Aorta (tissue), 5 donors: Measurements from ENCODE around the gene RAI1. TPM values are rescaled to one million over a fixed set of nuclear protein-coding genes. Genes with fewer than 3 reads are reported as not detected.
A peak's percentile ranks its signal among the peaks of the same experiment; 100 is the strongest.
"Not testable (repeated sequence)": the region's sequence is repeated elsewhere in the genome, so short reads cannot be mapped to it uniquely, and the experiment has no call there.

Experiments used
- ATAC-seq: fragments of 200-7000 bp; cut with Tn5 transposase; one replicate; pipeline ENCODE4 v1.9.1; 2022; ENCODE audit warnings: moderate library complexity; ENCODE audit not compliant: low FRiP score
- DNase-seq, 2 donors: peaks; one replicate each; pipeline ENCODE4 v3.0.0-alpha.2; 2020
- H3K27ac ChIP-seq, 2 donors: one replicate each; pipeline ENCODE4 v1.5.1; 2013; ENCODE audit warnings: low read length in 2 of 2, mild to moderate bottlenecking in 2 of 2, moderate library complexity in 2 of 2, control low read depth in 1 of 2, inconsistent platforms in 1 of 2, low read depth in 1 of 2
- H3K27me3 ChIP-seq, 2 donors: one replicate each; pipeline ENCODE4 v1.6.1; 2013; ENCODE audit warnings: control low read depth in 1 of 2, low read length in 1 of 2, mild to moderate bottlenecking in 1 of 2, moderate library complexity in 1 of 2; ENCODE audit not compliant: insufficient read depth in 2 of 2, control insufficient read depth in 1 of 2
- H3K36me3 ChIP-seq, 2 donors: one replicate each; pipeline ENCODE4 v1.6.1; 2013; ENCODE audit warnings: control low read depth in 1 of 2, low read length in 1 of 2, mild to moderate bottlenecking in 1 of 2; ENCODE audit not compliant: insufficient read depth in 2 of 2, control insufficient read depth in 1 of 2
- H3K4me1 ChIP-seq, 2 donors: one replicate each; pipeline ENCODE4 v1.6.1; 2013; ENCODE audit warnings: low read length in 2 of 2, control low read depth in 1 of 2, mild to moderate bottlenecking in 1 of 2, moderate library complexity in 1 of 2; ENCODE audit not compliant: insufficient read depth in 2 of 2, control insufficient read depth in 1 of 2
- H3K4me3 ChIP-seq, 2 donors: one replicate each; pipeline ENCODE4 v1.5.1; 2013; ENCODE audit warnings: low read length in 2 of 2, control low read depth in 1 of 2, mild to moderate bottlenecking in 1 of 2
- H3K9me3 ChIP-seq: one replicate; pipeline ENCODE4 v1.6.1; 2013; ENCODE audit warnings: mild to moderate bottlenecking, low read length; ENCODE audit not compliant: control insufficient read depth
- WGBS, 2 donors: extraction: QIAGEN DNeasy Blood & Tissue Kit; methylation state at CpG; one replicate each; pipeline ENCODE4 v1.1.7; 2013; 5-methylcytosine and 5-hydroxymethylcytosine counted together
- intact Hi-C, 2 donors: fragments of 100-400 bp; cut with DNase I; formaldehyde crosslinking; loops; one replicate each; pipeline versions ENCODE4 v1.14.2 to v1.15.0; 2022
- polyA plus RNA-seq, 2 donors: library from polyadenylated mRNA; stranded (reverse); fragments of 200-250 nt; gene quantifications; one replicate each; pipeline ENCODE4 v1.2.3, GENCODE V29; 2013
- total RNA-seq, 2 donors: library from RNA; stranded (reverse); fragmentation: NEBNext Ultra II Directional; extraction: Animal tissue kit (Norgen Biotek cat#: 25700); gene quantifications; one replicate each; pipeline ENCODE4 v1.2.1, GENCODE V29; 2021
- donor health status: healthy with polysubstance abuse.
- donor health status: Bipolar disorder and iron deficiency.
- donor health status: DM: no; HTN: no; CAD: no.
- donor health status: DM: no; HTN: no; CAD: no.
- donor health status: DM: yes; HTN: yes; CAD: no.

Gene RAI1
- total and polyA plus RNA-seq, 4 donors: 2.0 to 35.8 (median 15.4) TPM

DNA sequence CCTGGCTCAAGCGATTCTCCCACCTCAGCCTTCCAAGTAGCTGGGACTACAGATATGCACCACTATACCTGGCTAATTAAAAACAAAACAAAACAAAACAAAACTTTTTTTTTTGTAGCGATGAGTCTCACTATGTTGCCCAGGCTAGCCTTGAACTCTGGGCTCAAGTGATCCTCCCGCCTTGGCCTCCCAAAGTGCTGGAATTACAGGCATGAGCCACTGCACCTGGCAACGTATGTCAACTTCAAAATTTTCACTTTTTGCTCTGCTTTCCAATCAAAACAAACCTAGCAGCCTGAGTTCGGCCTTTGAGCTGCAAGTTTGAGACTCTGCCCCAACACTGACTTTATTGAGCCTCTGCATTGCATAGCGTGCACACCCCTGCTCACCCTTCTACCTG is 4.5 kb upstream of the RAI1 start:
- Histone ChIP-seq H3K27me3 (no peaks in the 10 kb centered on the region), H3K27ac (no peak overlapping the region), H3K9me3 (no peaks in the 10 kb centered on the region), H3K4me1 (no peaks in the 10 kb centered on the region), H3K36me3 (no peaks in the 10 kb centered on the region), H3K4me3 (no peak overlapping the region)
- intact Hi-C loops: loop anchor here in 1 of 2 donors (5.0 kb wide), 1 partner anchor 96 kb away; no protein-coding TSS in a partner anchor
- WGBS, 2 donors: 84 to 85% methylated on average over 6 of the region's 6 CpGs
- DNase-seq (no peak), ATAC-seq (no peak)

DNA sequence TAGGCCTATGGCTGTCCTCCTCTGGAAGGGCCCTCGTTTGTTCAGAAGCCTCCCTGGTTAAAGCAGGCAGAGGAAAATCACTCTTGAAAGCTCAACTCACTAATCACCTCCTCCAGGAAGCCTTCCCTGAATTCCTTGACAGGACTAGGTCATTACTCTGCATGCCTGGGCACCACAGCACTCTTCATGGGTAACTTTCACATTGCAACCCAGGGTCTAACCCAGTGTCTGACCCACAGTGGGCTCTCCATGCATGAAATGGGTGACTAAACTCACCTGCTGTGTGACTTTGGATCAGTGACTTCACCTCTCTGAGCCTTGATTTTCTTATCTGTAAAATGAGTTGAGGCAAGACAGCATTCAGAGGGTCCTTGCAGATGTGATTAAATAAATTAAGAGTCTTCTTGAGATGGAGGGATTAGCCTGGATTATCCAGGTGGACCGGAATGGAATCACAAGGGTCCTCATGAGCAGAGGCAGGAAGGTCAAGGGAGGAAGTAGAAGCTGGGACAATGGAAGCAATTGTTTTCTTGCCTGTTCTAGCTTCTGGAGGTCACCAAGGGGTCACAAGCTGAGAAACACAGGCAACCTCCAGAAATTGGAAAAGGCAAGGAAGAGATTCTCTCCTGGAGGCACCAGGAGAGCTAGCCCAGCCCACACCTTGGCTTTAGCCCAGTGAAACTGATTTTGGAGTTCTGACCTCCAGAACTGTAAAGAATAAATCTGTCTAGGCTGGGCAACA is 3.8 kb upstream of the RAI1 start:
- ATAC-seq (no peak), DNase-seq (no peak)
- intact Hi-C loops: loop anchor here in 1 of 2 donors (5.0 kb wide), 1 partner anchor 95 kb away; no protein-coding TSS in a partner anchor
- Histone ChIP-seq H3K27ac (no peak overlapping the region), H3K27me3 (no peaks in the 10 kb centered on the region), H3K36me3 (no peaks in the 10 kb centered on the region), H3K4me1 (no peaks in the 10 kb centered on the region), H3K9me3 (no peaks in the 10 kb centered on the region), H3K4me3 (no peak overlapping the region)
- 76 to 77% methylated on average over 2 of the region's 2 CpGs for WGBS, 2 donors

DNA sequence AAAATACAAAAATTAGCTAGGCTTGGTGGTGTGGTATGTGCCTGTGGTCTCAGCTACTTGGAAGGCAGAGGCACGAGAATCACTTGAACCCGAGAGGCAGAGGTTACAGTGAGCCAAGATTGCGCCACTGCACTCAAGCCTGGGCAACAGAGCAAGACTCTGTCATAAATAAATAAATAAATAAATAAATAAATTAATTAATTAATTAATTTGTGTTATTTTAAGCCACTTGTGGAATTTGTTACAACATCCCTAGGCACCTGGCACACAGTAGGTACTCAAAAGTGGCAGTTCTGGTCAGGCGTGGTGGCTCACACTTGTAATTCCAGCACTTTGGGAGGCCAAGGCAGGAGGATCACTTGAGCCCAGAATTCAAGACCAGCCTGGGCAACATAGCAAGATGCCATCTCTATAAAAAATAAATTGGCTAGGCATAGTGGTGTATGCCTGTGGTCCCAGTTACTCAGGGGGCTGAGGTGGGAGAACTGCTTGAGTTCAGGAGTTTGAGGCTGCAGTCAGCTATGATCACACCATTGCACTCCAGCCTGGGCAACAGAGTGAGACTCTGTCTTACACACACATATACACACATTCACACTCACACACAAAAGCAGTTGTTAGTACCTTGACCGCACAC is 3.1 kb upstream of the RAI1 start:
- not testable (repeated sequence) for ATAC-seq, H3K36me3 ChIP-seq, H3K9me3 ChIP-seq, H3K27ac ChIP-seq, DNase-seq, H3K4me3 ChIP-seq, H3K27me3 ChIP-seq, H3K4me1 ChIP-seq
- intact Hi-C loops: loop anchor here in 1 of 2 donors (5.0 kb wide), 1 partner anchor 94 kb away; no protein-coding TSS in a partner anchor
- 81 to 83% methylated on average over 5 of the region's 5 CpGs for WGBS, 2 donors

DNA sequence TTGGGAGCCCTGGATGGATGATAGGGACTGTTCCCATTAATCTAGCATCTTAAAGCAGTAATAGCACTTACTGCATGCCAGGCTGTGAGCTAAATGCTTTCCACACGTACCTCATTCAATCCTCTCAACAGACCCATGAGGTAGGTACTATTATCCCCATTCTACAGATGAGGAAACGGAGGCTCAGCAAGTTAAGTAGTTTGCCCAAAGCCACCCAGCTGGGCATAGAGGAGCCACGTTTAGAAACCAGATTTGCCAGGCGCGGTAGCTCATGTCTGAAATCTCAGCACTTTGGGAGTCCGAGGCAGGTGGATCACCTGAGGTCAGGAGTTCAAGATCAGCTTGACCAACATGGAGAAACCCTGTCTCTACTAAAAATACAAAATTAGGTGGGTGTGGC is 2.0 kb upstream of the RAI1 start:
- Histone ChIP-seq H3K27ac (no peak overlapping the region), H3K36me3 (no peaks in the 10 kb centered on the region), H3K4me1 (no peaks in the 10 kb centered on the region), H3K4me3 (no peak overlapping the region), H3K9me3 (no peaks in the 10 kb centered on the region), H3K27me3 (no peaks in the 10 kb centered on the region)
- ATAC-seq (no peak), DNase-seq (no peak)
- intact Hi-C loops: loop anchor here in 1 of 2 donors (5.0 kb wide), 1 partner anchor 93 kb away; no protein-coding TSS in a partner anchor
- WGBS, 2 donors: 91 to 92% methylated on average over 6 of the region's 6 CpGs

DNA sequence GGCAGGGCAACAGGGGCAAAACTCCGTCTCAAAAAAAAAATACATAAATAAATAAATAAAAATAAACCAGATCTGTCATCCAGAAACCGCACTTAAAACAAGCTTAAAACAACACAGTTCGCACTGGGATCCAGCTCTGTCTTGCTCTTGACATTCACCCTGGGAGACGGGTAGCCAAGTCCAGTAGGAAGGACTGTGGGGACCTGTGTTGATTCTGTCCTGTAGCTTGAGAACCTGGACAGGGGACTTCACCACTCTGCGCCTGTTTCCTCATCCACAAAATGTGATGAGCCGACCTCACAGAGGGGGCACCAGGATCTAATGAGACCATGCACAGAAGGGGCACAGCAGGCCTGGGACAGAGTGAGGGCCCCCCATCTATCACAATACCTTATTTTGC is 1.5 kb upstream of the RAI1 start:
- intact Hi-C loops: loop anchor here (2.0 to 10.0 kb wide), 7 partner anchors 43 to 353 kb away; no protein-coding TSS in a partner anchor
- H3K36me3 ChIP-seq: no peaks in the 10 kb centered on the region
- H3K9me3 ChIP-seq: no peaks in the 10 kb centered on the region
- DNase-seq: no peak
- H3K27me3 ChIP-seq: no peaks in the 10 kb centered on the region
- no peak overlapping the region for H3K4me3 ChIP-seq
- WGBS, 2 donors: 82 to 83% methylated on average over 6 of the region's 6 CpGs
- no peak for ATAC-seq
- no peaks in the 10 kb centered on the region for H3K4me1 ChIP-seq
- H3K27ac ChIP-seq: no peak overlapping the region

DNA sequence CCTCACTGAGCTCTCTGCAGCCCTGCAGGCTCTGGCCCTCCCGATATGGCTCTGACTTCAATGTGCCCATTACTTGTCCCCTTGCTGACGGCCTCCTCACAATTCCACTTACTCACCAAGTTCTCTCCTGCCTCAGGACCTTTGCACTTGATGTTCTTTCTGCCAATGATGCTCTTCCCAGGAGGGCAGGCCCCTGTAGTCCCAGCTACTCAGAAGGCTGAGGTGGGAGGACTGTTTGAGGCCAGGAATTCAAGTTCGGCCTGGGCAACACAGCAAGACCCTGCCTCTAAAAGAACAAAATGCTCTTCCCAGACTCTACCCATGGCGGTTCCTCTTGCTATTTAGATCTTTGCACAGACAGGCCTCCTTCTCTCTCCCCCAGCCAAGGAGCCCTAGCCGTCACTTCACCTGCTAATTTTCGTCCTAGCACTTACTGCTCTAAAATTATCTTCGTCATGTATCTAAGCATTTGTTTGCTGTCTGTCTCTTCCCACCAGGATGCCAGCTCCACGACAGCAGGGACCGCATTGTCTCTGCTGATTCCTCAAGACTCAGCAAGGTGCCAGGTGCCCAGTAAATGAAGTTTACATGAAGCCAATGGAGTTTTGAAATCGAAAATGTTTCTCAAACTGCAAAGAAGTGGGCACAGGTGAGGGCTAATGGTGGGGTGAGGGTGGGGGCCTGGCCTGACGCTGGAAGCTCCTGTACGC is 626 bp upstream of the RAI1 start:
- H3K27ac ChIP-seq: no peak overlapping the region

DNA sequence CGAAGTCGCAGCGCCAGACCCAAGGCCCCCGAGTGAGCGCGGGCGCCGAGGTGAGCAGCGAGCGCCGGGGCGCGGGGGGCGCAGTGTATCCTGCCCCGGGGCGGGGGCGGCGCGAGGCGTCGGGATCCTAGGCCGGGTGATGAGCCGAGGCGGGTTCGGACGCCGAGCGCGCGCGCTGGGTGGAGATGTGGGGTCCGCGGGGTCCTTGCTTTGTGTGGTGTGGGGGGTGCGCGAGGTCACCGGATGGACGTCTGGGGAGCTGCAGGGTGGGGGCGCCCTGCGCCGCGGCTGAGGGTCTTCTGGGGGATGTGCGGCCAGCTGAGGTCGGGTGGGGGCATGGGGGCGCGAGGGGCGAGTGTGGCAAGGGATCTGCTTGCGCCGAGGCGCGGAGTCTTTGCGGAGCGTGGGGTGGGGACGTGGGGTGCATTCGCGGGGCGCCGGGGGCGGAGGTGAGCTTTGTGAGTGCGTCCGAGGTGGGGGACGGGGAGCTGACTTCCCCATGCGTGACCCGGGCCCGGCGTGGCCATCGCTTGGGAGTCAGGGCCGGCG is 560 bp downstream of the RAI1 start:
- Histone ChIP-seq H3K36me3 (no peaks in the 10 kb centered on the region), H3K4me1 (no peaks in the 10 kb centered on the region), H3K9me3 (no peaks in the 10 kb centered on the region), H3K27me3 (no peaks in the 10 kb centered on the region), H3K4me3 (peak overlapping the region; percentile 62 to 94), H3K27ac (peak overlapping the region; percentile 71 to 81)
- intact Hi-C loops: loop anchor here (1.0 to 10.0 kb wide), 8 partner anchors 40 to 351 kb away; no protein-coding TSS in a partner anchor
- DNase-seq (peak; percentile 63 to 86), ATAC-seq (peak; percentile 11)
- WGBS, 2 donors: 1% methylated on average over 34 to 68 of the region's 68 CpGs

More for the DNA sequence above, 626 bp upstream of the RAI1 start:
- DNase-seq: no peak
- Histone ChIP-seq H3K36me3 (no peaks in the 10 kb centered on the region), H3K9me3 (no peaks in the 10 kb centered on the region), H3K4me1 (no peaks in the 10 kb centered on the region), H3K4me3 (no peak overlapping the region), H3K27me3 (no peaks in the 10 kb centered on the region)
- intact Hi-C loops: loop anchor here (1.0 to 10.0 kb wide), 8 partner anchors 42 to 353 kb away; no protein-coding TSS in a partner anchor
- ATAC-seq: no peak
- WGBS, 2 donors: 51% methylated on average over 12 of the region's 12 CpGs

DNA sequence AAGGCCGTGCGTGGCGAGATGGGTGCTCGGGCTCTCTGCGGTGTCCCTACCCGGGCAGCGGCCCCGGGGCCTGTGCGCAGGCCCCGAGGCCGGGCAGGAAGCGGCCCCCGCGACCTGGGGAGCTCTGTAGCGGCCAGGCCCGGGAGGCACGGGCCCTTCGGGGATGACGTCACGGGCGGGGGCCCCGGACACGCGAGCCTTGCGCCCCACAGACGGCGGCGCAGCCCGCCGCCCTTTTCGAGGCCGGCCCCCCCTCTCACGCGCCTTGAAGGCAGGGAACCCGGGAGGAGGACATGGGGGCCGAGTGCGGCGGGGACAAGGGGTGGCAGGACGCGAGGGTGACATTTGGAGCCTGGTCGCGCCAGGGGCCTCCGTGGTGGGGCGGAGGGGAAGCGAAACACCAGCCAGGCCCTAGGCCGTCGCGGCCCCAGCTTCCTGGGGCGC is 1.1 kb downstream of the RAI1 start:
- ATAC-seq (peak; percentile 46), DNase-seq (peak; percentile 71 to 87)
- Histone ChIP-seq H3K4me1 (no peaks in the 10 kb centered on the region), H3K36me3 (no peaks in the 10 kb centered on the region), H3K4me3 (peak overlapping the region; percentile 62 to 94), H3K27me3 (no peaks in the 10 kb centered on the region), H3K27ac (peak overlapping the region in 1 of 2 donors; percentile 81), H3K9me3 (no peaks in the 10 kb centered on the region)
- 0 to 1% methylated on average over 40 to 49 of the region's 49 CpGs for WGBS, 2 donors
- intact Hi-C loops: loop anchor here (5.0 to 10.0 kb wide), 4 partner anchors 40 to 350 kb away; no protein-coding TSS in a partner anchor
